ENCODE results near the gene ERMN. TPM values are rescaled to one million over a fixed set of nuclear protein-coding genes. Genes with fewer than 3 reads are reported as not detected.

ERMN gene
- total and polyA plus RNA-seq, 2 experiments from 2014 or later, result 0.07 to 0.64 TPM

GRCh38 chr2:157269060-157269459 is 56.6 kb downstream of the ERMN start:
- Histone ChIP-seq H3K4me1 (ENCODE audit: insufficient read depth) (peaks cover 4% of the 10 kb centered on the region), H3K9me3 (ENCODE audit: low read depth) (no peaks in the 10 kb centered on the region), H3K36me3 (replicated peaks; ENCODE audit: insufficient read depth, low read depth) (no peaks in the 10 kb centered on the region), H3K4me2 (no peak overlapping the region), H3K27ac (no peak overlapping the region), H4K20me1 (ENCODE audit: insufficient read depth, poor library complexity, severe bottlenecking) (no peaks in the 10 kb centered on the region), H3K79me2 (no peaks in the 10 kb centered on the region), H3K9me2 (replicated peaks; ENCODE audit: insufficient read depth) (no peaks in the 10 kb centered on the region), H3K4me3 (no peak overlapping the region), H2AFZ (no peak overlapping the region), H3K27me3 (no peaks in the 10 kb centered on the region)
- WGBS (ENCODE audit: low lambda C conversion rate, missing lambda C conversion rate), result 88% methylated on average over 2 of the region's 2 CpGs
- no peak for TF ChIP-seq EZH2phosphoT487 (IDR thresholded peaks at IDR 0.05; ENCODE audit: low read depth, severe bottlenecking, unreplicated experiment)
- TF ChIP-seq EZH2 (IDR thresholded peaks at IDR 0.05; ENCODE audit: borderline replicate concordance), result no peak
- TF ChIP-seq CTCF (IDR thresholded peaks at IDR 0.05; ENCODE audit: poor library complexity), result no peak
- no peak for DNase-seq (ENCODE audit: low spot score)

Other genes starting within 250 kb of the ERMN start
- gene GALNT5, start 68.1 kb downstream of the ERMN start, total RNA-seq, result 13.9 and 16.3 TPM in 2 replicates
- gene GALNT5, start 68.1 kb downstream of the ERMN start, polyA plus RNA-seq, result 5.9 and 6.0 TPM in 2 replicates
- gene CYTIP, start 118.3 kb upstream of the ERMN start, total RNA-seq, result 3.7 and 4.0 TPM in 2 replicates
- gene CYTIP, start 118.3 kb upstream of the ERMN start, polyA plus RNA-seq, result 0.28 and 1.6 TPM in 2 replicates